Sigmoid colon (tissue), 7 donors: Measurements from ENCODE around the gene KAZN. TPM values are rescaled to one million over a fixed set of nuclear protein-coding genes. Genes with fewer than 3 reads are reported as not detected.
A peak's percentile ranks its signal among the peaks of the same experiment; 100 is the strongest.

Experiments used
- DNase-seq: peaks from one replicate; pipeline ENCODE4 v3.0.0-alpha.2; 2019
- H3K27ac ChIP-seq, 4 donors: fragments of 200-600 bp; sonication (generic); one replicate each; pipeline ENCODE4 v1.5.1; 2016 to 2019; ENCODE audit warnings: mild to moderate bottlenecking in 1 of 4
- H3K27me3 ChIP-seq, 3 donors: fragments of 200-600 bp; sonication (generic); one replicate each; pipeline ENCODE4 v1.5.1; 2019; ENCODE audit warnings: mild to moderate bottlenecking in 1 of 3
- H3K36me3 ChIP-seq, 4 donors: fragments of 200-600 bp; sonication (generic); one replicate each; pipeline ENCODE4 v1.5.1; 2016 to 2019
- H3K4me1 ChIP-seq, 4 donors: fragments of 200-600 bp; sonication (generic); one replicate each; pipeline ENCODE4 v1.5.1; 2017 to 2019
- H3K4me3 ChIP-seq, 4 donors: fragments of 200-600 bp; sonication (generic); one replicate each; pipeline ENCODE4 v1.5.1; 2017 to 2019; ENCODE audit warnings: mild to moderate bottlenecking in 2 of 4, moderate library complexity in 1 of 4
- H3K9me3 ChIP-seq, 4 donors: fragments of 200-600 bp in 3 of 4; sonication (generic) in 3 of 4; one replicate each; pipeline versions ENCODE4 v1.5.1 to v1.6.1; 2013 to 2019
- CTCF ChIP-seq, 4 experiments: fragments of 450-650 bp in 3 of 4; fragments of 200-600 bp in 1 of 4; IDR thresholded peaks; one replicate each; pipeline ENCODE4 v1.5.1; 2016 to 2019; ENCODE audit warnings: antibody characterized with exemption in 4 of 4, mild to moderate bottlenecking in 3 of 4, moderate library complexity in 2 of 4
- EP300 ChIP-seq, 4 donors: sonication (generic); formaldehyde crosslinking; IDR thresholded peaks; one replicate each; pipeline ENCODE4 v1.6.1; 2017; ENCODE audit warnings: antibody characterized with exemption in 4 of 4
- POLR2A ChIP-seq, 2 donors: fragments of 450-650 bp; IDR thresholded peaks; one replicate each; pipeline ENCODE4 v1.6.1; 2016; ENCODE audit warnings: antibody characterized with exemption in 2 of 2, mild to moderate bottlenecking in 2 of 2, moderate library complexity in 2 of 2
- POLR2AphosphoS5 ChIP-seq, 4 donors: sonication (generic); formaldehyde crosslinking; IDR thresholded peaks; one replicate each; pipeline ENCODE4 v1.6.1; 2017; ENCODE audit warnings: antibody characterized with exemption in 4 of 4
- WGBS, 2 donors: extraction: QIAGEN DNeasy Blood & Tissue Kit; methylation state at CpG; one replicate each; pipeline ENCODE4 v1.1.7; 2013; 5-methylcytosine and 5-hydroxymethylcytosine counted together
- intact Hi-C: fragments of 100-400 bp; cut with DNase I; formaldehyde crosslinking; loops from one replicate; pipeline ENCODE4 v1.15.1; 2023
- polyA plus RNA-seq, 3 donors: library from polyadenylated mRNA; stranded (reverse); fragments of 200-250 nt; gene quantifications; one replicate each; pipeline ENCODE4 v1.2.3, GENCODE V29; 2013
- total RNA-seq, 4 donors: library from RNA; depleted of rRNA; stranded (reverse); fragments of >200 nt; gene quantifications; one replicate each; pipeline ENCODE4 v1.1.0, GENCODE V29; 2016
- donor health status: healthy with polysubstance abuse.
- donor health status: Bipolar disorder and iron deficiency.
- donor health status: healthy.

The KAZN gene
- total and polyA plus RNA-seq, 7 donors: 2.5 to 11.4 (median 5.6) TPM

GRCh38 chr1:14983277-14983676, 384.8 kb downstream of the KAZN start:
- no peak for TF ChIP-seq CTCF (IDR thresholded peaks at IDR 0.05)
- no peak for TF ChIP-seq EP300 (IDR thresholded peaks at IDR 0.05)
- TF ChIP-seq POLR2AphosphoS5 (IDR thresholded peaks at IDR 0.05): no peak
- no peak for TF ChIP-seq POLR2A (IDR thresholded peaks at IDR 0.05)
- Histone ChIP-seq H3K27me3 (no peaks in the 10 kb centered on the region), H3K4me3 (no peak overlapping the region), H3K36me3 (no peaks in the 10 kb centered on the region), H3K4me1 (peaks cover 0 to 27% (median 19%) of the 10 kb centered on the region in 4 donors), H3K27ac (no peak overlapping the region), H3K9me3 (no peaks in the 10 kb centered on the region)
- no peak for DNase-seq
- WGBS, 2 donors: 90 to 91% methylated on average over 13 of the region's 13 CpGs
- intact Hi-C loops: no loop called here

DNA sequence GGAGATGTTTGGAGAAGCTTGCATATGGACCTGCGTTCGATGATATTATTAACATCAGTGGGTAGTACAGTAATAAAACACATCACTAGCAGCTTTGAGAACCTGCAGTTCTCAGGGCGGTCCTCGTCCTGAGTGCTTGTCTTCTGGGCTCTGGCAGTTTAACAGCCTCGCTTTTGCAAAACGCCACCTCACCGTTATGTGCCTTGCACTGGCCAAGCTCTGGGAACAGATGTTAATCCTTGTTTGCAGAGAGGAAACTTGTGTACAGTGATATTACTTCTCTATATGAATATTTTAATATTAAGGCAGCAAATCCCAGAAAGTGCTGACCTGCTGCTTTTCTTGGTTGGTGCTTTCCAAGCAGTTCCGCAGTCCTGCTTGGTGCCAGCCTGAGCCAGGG, 387.7 kb downstream of the KAZN start:
- Histone ChIP-seq H3K27me3 (no peaks in the 10 kb centered on the region), H3K36me3 (no peaks in the 10 kb centered on the region), H3K9me3 (no peaks in the 10 kb centered on the region), H3K27ac (peak overlapping the region in 2 of 4 donors; percentile 10 to 40), H3K4me1 (peaks cover 0 to 34% (median 24%) of the 10 kb centered on the region in 4 donors), H3K4me3 (no peak overlapping the region)
- no peak for DNase-seq
- intact Hi-C loops: no loop called here
- WGBS, 2 donors: 92 to 96% methylated on average over 8 of the region's 8 CpGs
- TF ChIP-seq POLR2AphosphoS5 (IDR thresholded peaks at IDR 0.05) (peak in 1 of 4 donors; percentile 18), EP300 (IDR thresholded peaks at IDR 0.05) (no peak)

DNA sequence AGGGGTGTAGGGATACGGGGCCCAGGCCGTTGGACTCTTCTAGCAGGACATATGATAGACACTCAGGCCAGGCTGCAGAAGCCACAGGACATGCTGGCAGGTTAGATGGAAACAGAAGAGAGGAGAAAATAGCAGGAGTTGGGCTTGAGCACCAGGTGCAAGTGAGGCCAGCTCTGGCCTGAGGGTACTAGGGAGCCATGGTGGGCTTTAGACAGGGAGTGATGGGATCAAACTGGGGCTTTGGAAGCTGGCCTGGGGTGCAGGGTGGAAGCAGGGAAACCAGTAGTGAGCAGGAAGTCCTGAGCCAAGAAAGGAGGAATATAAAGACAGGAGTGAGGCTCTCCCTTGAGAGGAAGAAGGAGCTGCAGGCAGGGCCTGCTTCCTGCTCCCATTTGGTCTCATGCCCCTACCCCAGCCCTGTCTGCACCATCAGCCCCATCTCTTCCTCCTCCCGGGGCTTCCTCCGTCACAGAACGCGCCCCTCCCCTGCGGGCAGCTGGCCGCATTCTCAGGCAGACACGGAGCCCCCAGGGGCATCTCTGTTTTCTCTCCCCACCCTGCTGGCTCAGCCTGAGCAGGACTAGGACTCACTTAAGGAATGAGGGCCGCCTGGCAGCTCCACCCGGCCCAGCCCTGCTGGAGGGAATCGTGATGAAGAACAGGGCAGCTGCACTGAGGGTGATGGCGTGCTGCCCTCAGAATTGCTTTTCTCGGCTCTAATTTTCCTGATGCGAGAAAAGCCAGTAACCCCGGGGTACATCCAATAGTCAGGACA, 389.5 kb downstream of the KAZN start:
- WGBS, 2 donors: 77 to 83% methylated on average over 15 to 16 of the region's 16 CpGs
- Histone ChIP-seq H3K27me3 (no peaks in the 10 kb centered on the region), H3K9me3 (no peaks in the 10 kb centered on the region), H3K27ac (peak overlapping the region in 3 of 4 donors; percentile 43 to 62 (median 56)), H3K4me3 (no peak overlapping the region), H3K4me1 (peaks cover 0 to 34% (median 24%) of the 10 kb centered on the region in 4 donors), H3K36me3 (no peaks in the 10 kb centered on the region)
- intact Hi-C loops: no loop called here
- peak; percentile 75 for DNase-seq
- TF ChIP-seq CTCF (IDR thresholded peaks at IDR 0.05): no peak
- peak in 2 of 4 donors; percentile 67 to 69 for TF ChIP-seq POLR2AphosphoS5 (IDR thresholded peaks at IDR 0.05)
- TF ChIP-seq EP300 (IDR thresholded peaks at IDR 0.05): no peak
- no peak for TF ChIP-seq POLR2A (IDR thresholded peaks at IDR 0.05)

DNA sequence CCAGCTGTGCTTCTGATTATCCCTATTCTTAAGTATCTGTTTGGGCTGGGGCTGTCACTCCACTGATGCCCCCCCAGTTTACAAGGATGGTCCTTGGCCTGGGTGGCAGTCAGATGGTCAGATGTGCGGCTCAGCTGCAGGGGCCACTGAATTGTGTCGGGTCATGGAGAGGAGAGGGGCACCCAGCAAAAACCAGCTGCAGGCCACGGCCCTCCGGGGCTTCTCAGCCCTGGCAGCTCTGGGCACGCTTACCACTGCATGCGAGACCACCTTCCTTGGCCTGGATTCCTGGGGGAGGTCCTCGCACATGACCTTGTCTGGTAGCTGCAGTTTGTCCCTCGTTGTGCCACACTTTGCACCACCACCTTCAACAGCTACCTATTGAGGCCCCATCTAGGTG, 390.2 kb downstream of the KAZN start:
- TF ChIP-seq EP300 (IDR thresholded peaks at IDR 0.05): no peak
- no peak for TF ChIP-seq POLR2A (IDR thresholded peaks at IDR 0.05)
- no peak for TF ChIP-seq POLR2AphosphoS5 (IDR thresholded peaks at IDR 0.05)
- no peak for TF ChIP-seq CTCF (IDR thresholded peaks at IDR 0.05)
- H3K4me3 ChIP-seq: no peak overlapping the region
- H3K36me3 ChIP-seq: no peaks in the 10 kb centered on the region
- H3K27me3 ChIP-seq: no peaks in the 10 kb centered on the region
- 92 to 94% methylated on average over 8 of the region's 8 CpGs for WGBS, 2 donors
- peak overlapping the region in 3 of 4 donors; percentile 43 to 62 (median 56) for H3K27ac ChIP-seq
- intact Hi-C loops: no loop called here
- no peak for DNase-seq
- H3K4me1 ChIP-seq: peaks cover 0 to 34% (median 24%) of the 10 kb centered on the region in 4 donors
- no peaks in the 10 kb centered on the region for H3K9me3 ChIP-seq

- intact Hi-C loops: no loop called here
- H3K36me3 ChIP-seq: no peaks in the 10 kb centered on the region
- H3K27me3 ChIP-seq: no peaks in the 10 kb centered on the region
- no peak overlapping the region for H3K27ac ChIP-seq
- H3K9me3 ChIP-seq: no peaks in the 10 kb centered on the region
- TF ChIP-seq POLR2A (IDR thresholded peaks at IDR 0.05) (no peak), POLR2AphosphoS5 (IDR thresholded peaks at IDR 0.05) (no peak), CTCF (IDR thresholded peaks at IDR 0.05) (no peak), EP300 (IDR thresholded peaks at IDR 0.05) (no peak)
- no peak overlapping the region for H3K4me3 ChIP-seq
- 84 to 86% methylated on average over 12 of the region's 12 CpGs for WGBS, 2 donors
- H3K4me1 ChIP-seq: peaks cover 0 to 34% (median 24%) of the 10 kb centered on the region in 4 donors
- no peak for DNase-seq
Measured at GRCh38 chr1:14989931-14990728, 391.6 kb downstream of the KAZN start.
